ENCODE measurements around the gene TMC1. TPM values are rescaled to one million over a fixed set of nuclear protein-coding genes. Genes with fewer than 3 reads are reported as not detected.
"Not testable (repeated sequence)": the region's sequence is repeated elsewhere in the genome, so short reads cannot be mapped to it uniquely, and the experiment has no call there.

The TMC1 gene
- polyA plus RNA-seq, 5 donors: 0.30 to 0.63 (median 0.51) TPM

GRCh38 chr9:72817413-72817812 lies 296.0 kb downstream of the TMC1 start:
- no peak for DNase-seq

- no peak for DNase-seq
Measured at GRCh38 chr9:72818385-72818784, 297.0 kb downstream of the TMC1 start.

GRCh38 chr9:72823971-72824370 lies 302.6 kb downstream of the TMC1 start:
- DNase-seq: no peak

GRCh38 chr9:72826996-72827949 lies 305.9 kb downstream of the TMC1 start:
- DNase-seq: no peak

- no peak for DNase-seq
Measured at GRCh38 chr9:72827950-72828731, 306.7 kb downstream of the TMC1 start.

- DNase-seq: no peak
Measured at GRCh38 chr9:72834994-72835393, 313.6 kb downstream of the TMC1 start.

GRCh38 chr9:72836790-72837189 lies 315.4 kb downstream of the TMC1 start:
- no peak for DNase-seq

GRCh38 chr9:72839085-72839484 lies 317.7 kb downstream of the TMC1 start:
- DNase-seq: no peak

GRCh38 chr9:72843520-72844439 lies 322.4 kb downstream of the TMC1 start:
- no peak for DNase-seq

GRCh38 chr9:72844440-72844768 lies 323.0 kb downstream of the TMC1 start:
- DNase-seq: no peak

GRCh38 chr9:72845052-72845451 lies 323.6 kb downstream of the TMC1 start:
- not testable (repeated sequence) for DNase-seq

GRCh38 chr9:72850209-72850608 lies 328.8 kb downstream of the TMC1 start:
- not testable (repeated sequence) for DNase-seq

GRCh38 chr9:72855321-72855720 lies 333.9 kb downstream of the TMC1 start:
- no peak for DNase-seq

GRCh38 chr9:72855890-72856523 lies 334.6 kb downstream of the TMC1 start:
- DNase-seq: no peak

GRCh38 chr9:72856972-72857623 lies 335.7 kb downstream of the TMC1 start:
- DNase-seq: peak; percentile 41 to 56

- DNase-seq: no peak
Measured at GRCh38 chr9:72857624-72857996, 336.2 kb downstream of the TMC1 start.

- DNase-seq: no peak
Measured at GRCh38 chr9:72858089-72858912, 336.9 kb downstream of the TMC1 start.

- not testable (repeated sequence) for DNase-seq
Measured at GRCh38 chr9:72862788-72863187, 341.4 kb downstream of the TMC1 start.

GRCh38 chr9:72863456-72864094 lies 342.2 kb downstream of the TMC1 start:
- DNase-seq: no peak

Measured in right lung (tissue), 5 donors.